AML-193 (cell line): ENCODE results near the gene XPO1.

Experiments
- DNase-seq, 2 experiments: peaks; one replicate each; lab custom pipeline; 2025; lab: John Stamatoyannopoulos, UW

XPO1 gene

DNA sequence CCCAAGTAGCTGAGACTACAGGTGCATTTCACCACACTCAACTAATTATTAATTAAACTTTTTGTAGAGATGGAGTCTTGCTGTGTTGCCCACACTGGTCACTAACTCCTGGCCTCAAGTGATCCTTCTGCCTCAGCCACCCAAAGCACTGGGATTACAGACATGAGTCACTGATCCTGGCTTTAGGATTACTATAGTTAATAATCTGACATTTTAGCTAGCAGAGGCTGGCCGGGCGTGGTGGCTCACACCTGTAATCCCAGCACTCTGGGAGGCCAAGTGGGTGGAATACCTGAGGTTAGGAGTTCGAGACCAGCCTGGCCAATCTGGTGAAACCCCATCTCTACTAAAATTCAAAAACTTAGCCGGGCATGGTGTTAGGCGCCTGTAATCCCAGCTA is 106.8 kb downstream of the XPO1 start:
- no peak for DNase-seq
